ENCODE measurements around the gene SNX8.

DNA sequence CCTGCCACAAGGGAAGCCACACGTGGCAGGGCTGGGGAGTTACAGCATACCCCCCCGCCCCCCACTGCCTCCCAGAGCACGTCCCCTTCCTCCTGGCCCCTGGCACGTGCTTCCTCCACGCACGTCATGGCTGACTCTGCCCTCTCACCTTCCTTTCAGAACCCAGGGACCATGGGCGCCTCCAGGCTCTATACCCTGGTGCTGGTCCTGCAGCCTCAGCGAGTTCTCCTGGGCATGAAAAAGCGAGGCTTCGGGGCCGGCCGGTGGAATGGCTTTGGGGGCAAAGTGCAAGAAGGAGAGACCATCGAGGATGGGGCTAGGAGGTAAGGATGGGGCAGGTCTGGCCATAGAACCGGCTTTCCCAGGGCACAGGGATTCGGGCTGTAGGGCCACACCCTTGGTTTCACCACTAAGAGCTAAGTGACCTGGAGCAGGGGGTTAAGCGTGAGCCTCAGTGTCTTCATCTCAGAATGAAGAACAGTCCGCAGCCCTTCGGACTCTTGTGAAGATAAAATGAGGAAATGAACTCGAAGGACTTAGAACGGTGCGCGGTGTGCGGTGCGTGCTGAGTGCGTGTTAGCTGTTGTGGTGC is 69.7 kb downstream of the SNX8 start:
- TF ChIP-seq YY1 (IDR thresholded peaks at IDR 0.05; ENCODE audit: insufficient read depth, insufficient read length) (no peak), SUZ12 (IDR thresholded peaks at IDR 0.05; ENCODE audit: extremely low read depth, insufficient read depth, insufficient read length) (no peak), ZNF274 (IDR thresholded peaks at IDR 0.05; ENCODE audit: low read depth, low read length) (no peak)

Measured in NT2/D1 (cell line).